ENCODE data around the gene GNPDA1.
A peak's percentile ranks its signal among the peaks of the same experiment; 100 is the strongest.

Gene GNPDA1

GRCh38 chr5:141989720-141990119 is 23.1 kb downstream of the GNPDA1 start:
- no peak for DNase-seq

- no peak for DNase-seq
Observed at GRCh38 chr5:141986072-141986471, 26.8 kb downstream of the GNPDA1 start.

- no peak for DNase-seq
Observed at GRCh38 chr5:141982626-141983025, 30.2 kb downstream of the GNPDA1 start.

- no peak for DNase-seq
Observed at GRCh38 chr5:141978389-141978788, 34.4 kb downstream of the GNPDA1 start.

GRCh38 chr5:141976176-141976575 is 36.7 kb downstream of the GNPDA1 start:
- DNase-seq: no peak

GRCh38 chr5:141973871-141974595 is 38.8 kb downstream of the GNPDA1 start:
- DNase-seq: no peak

GRCh38 chr5:141969783-141970771 is 42.8 kb downstream of the GNPDA1 start:
- DNase-seq: no peak

- peak; percentile 78 for DNase-seq
Observed at GRCh38 chr5:141968914-141969608, 43.8 kb downstream of the GNPDA1 start, which contains the start of gene RNF14. Gene RNF14, plus strand, starts transcription at chr5:141969105. Its CDS starts 4,484 bp downstream, at chr5:141973589.

- no peak for DNase-seq
Observed at GRCh38 chr5:141966963-141967333, 45.9 kb downstream of the GNPDA1 start.

GRCh38 chr5:141966275-141966962 is 46.4 kb downstream of the GNPDA1 start:
- no peak for DNase-seq

GRCh38 chr5:141965071-141965470 is 47.8 kb downstream of the GNPDA1 start:
- DNase-seq: no peak

- no peak for DNase-seq
Observed at GRCh38 chr5:141963701-141964100, 49.1 kb downstream of the GNPDA1 start.

GRCh38 chr5:141961466-141961865 is 51.4 kb downstream of the GNPDA1 start:
- no peak for DNase-seq

- DNase-seq: peak; percentile 24
Observed at GRCh38 chr5:141960449-141961323, 52.1 kb downstream of the GNPDA1 start.

GRCh38 chr5:141960018-141960417 is 52.8 kb downstream of the GNPDA1 start:
- DNase-seq: no peak

GRCh38 chr5:141958546-141959172 is 54.2 kb downstream of the GNPDA1 start:
- no peak for DNase-seq

- no peak for DNase-seq
Observed at GRCh38 chr5:141958113-141958512, 54.7 kb downstream of the GNPDA1 start, which contains the start of gene PCDH12. Gene PCDH12, minus strand, starts transcription at chr5:141958202. Its CDS starts 351 bp downstream, at chr5:141957851.

GRCh38 chr5:141957367-141957996 is 55.3 kb downstream of the GNPDA1 start:
- no peak for DNase-seq

- no peak for DNase-seq
Observed at GRCh38 chr5:141954194-141954593, 58.6 kb downstream of the GNPDA1 start.

- DNase-seq: no peak
Observed at GRCh38 chr5:141952020-141952419, 60.8 kb downstream of the GNPDA1 start.
